CD4-positive, alpha-beta T cell (primary cell): ENCODE data around the gene MYO18A. TPM values are rescaled to one million over a fixed set of nuclear protein-coding genes. Genes with fewer than 3 reads are reported as not detected.

Source experiments
- ATAC-seq: fragments of 200-7000 bp; cut with Tn5 transposase; one replicate; pipeline ENCODE4 v1.10.0; 2022; ENCODE audit warnings: mild to moderate bottlenecking; ENCODE audit not compliant: poor library complexity
- CTCF ChIA-PET: fragments of 350-600 bp; sonication (Branson Sonifier 250); formaldehyde crosslinking; loops from one replicate; lab custom pipeline; 2021; ENCODE audit warnings: antibody characterized with exemption, inconsistent platforms; lab: Charles Lee
- POLR2A ChIA-PET: fragments of 350-600 bp; sonication (Branson Sonifier 250); formaldehyde crosslinking; loops from one replicate; lab custom pipeline; 2021; ENCODE audit warnings: antibody characterized with exemption, inconsistent platforms; lab: Charles Lee
- DNase-seq, 14 experiments: peaks; one replicate each; pipeline ENCODE4 v3.0.0-alpha.2; 2013 to 2020; ENCODE audit warnings: mixed read lengths in 2 of 14
- H3K27ac ChIP-seq, 2 donors: one replicate each; pipeline versions ENCODE4 v1.5.1 to v1.7.0; 2013; ENCODE audit warnings: low read length in 2 of 2, low read depth in 1 of 2, mild to moderate bottlenecking in 1 of 2
- H3K27me3 ChIP-seq, 2 experiments: 1 replicate in 1 of 2; 2 replicates in 1 of 2; pipeline versions ENCODE4 v1.6.1 to v1.7.0; 2013; ENCODE audit warnings: low read length in 2 of 2, control low read depth in 1 of 2, mild to moderate bottlenecking in 1 of 2, moderate library complexity in 1 of 2; ENCODE audit not compliant: insufficient read depth in 2 of 2, control insufficient read depth in 1 of 2
- H3K36me3 ChIP-seq: one replicate; pipeline ENCODE4 v1.6.1; 2013; ENCODE audit warnings: low read length, control low read depth; ENCODE audit not compliant: insufficient read depth
- H3K4me1 ChIP-seq: one replicate; pipeline ENCODE4 v1.6.1; 2013; ENCODE audit warnings: low read length, control low read depth; ENCODE audit not compliant: insufficient read depth
- H3K4me3 ChIP-seq: one replicate; pipeline ENCODE4 v1.5.1; 2013; ENCODE audit warnings: mild to moderate bottlenecking, low read length, moderate library complexity
- H3K9me3 ChIP-seq, 2 experiments: 1 replicate in 1 of 2; 2 replicates in 1 of 2; pipeline versions ENCODE4 v1.6.1 to v1.7.0; 2013; ENCODE audit warnings: low read length in 2 of 2, mild to moderate bottlenecking in 2 of 2, control low read depth in 1 of 2, moderate library complexity in 1 of 2; ENCODE audit not compliant: control insufficient read depth in 1 of 2, insufficient read depth in 1 of 2
- H3K27ac Mint-ChIP-seq: one replicate; pipeline ENCODE4 v1.8.0; 2020; ENCODE audit warnings: mixed read lengths
- H3K27me3 Mint-ChIP-seq: one replicate; pipeline ENCODE4 v1.8.0; 2021; ENCODE audit warnings: mixed read lengths
- H3K36me3 Mint-ChIP-seq: one replicate; pipeline ENCODE4 v1.8.0; 2021; ENCODE audit warnings: low read depth, mixed read lengths
- H3K4me1 Mint-ChIP-seq: one replicate; pipeline ENCODE4 v1.8.0; 2021; ENCODE audit warnings: low read depth, mixed read lengths
- H3K4me3 Mint-ChIP-seq: one replicate; pipeline ENCODE4 v1.8.0; 2020; ENCODE audit warnings: mild to moderate bottlenecking, mixed read lengths
- H3K9me3 Mint-ChIP-seq: one replicate; pipeline ENCODE4 v1.8.0; 2020; ENCODE audit warnings: mixed read lengths
- intact Hi-C, 2 experiments: fragments of 100-400 bp; cut with DNase I in 1 of 2; cut with micrococcal nuclease in 1 of 2; formaldehyde crosslinking; loops; one replicate each; pipeline versions ENCODE4 v1.15.1 to v1.9.0; 2023 to 2025; cut with DNase I, micrococcal nuclease
- total RNA-seq, 174 experiments: library from RNA in 2 of 174; stranded (reverse) in 2 of 174; gene quantifications; one replicate each; pipeline ENCODE4 v1.2.3 and lab custom pipeline; 2021 to 2026
- TF ChIP-seq, protein P1 (sequence below): fragments of 200-600 bp; IDR thresholded peaks from one replicate; pipeline ENCODE4 v1.8.0; 2022; ENCODE audit warnings: antibody characterized with exemption, mild to moderate bottlenecking

MYO18A gene
- total RNA-seq, 2 experiments from 2014 or later: 87.0 to 90.1 TPM

DNA sequence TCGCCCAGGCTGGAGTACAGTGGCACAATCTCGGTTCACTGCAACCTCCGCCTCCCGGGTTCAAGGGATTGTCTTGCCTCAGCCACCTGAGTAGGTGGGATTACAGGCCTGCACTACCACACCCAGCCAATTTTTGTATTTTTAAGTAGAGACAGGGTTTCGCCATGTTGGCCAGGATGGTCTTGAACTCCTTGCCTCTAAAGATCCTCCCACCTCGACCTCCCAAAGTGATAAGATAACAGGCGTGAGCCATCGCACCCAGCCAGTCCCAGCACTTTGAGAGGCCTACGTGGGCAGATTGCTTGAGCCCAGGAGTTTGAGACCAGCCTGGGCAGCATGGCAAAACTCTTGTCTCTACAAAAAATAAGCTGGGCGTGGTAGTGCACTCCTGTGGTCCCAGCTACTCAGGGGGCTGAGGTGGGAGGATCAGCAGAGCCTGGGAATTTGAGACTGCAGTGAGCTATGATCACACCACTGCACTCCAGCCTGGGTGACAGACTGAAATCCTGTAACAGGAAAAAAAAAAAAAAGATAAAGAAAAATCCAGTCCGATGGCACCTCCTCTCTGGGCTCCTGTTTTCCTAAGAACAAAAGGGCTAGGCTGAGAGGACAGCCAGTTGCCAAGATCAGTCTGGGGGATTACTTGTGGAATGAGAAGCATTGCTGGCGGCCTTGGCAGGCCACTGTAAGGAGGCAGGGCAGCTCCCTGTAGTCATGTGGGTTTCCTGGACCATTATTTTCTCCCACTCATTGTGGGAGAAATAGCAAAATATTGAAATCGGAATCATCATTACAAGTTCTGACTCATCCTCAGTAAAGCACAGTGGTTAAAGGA is 140.2 kb downstream of the MYO18A start:
- no peak overlapping the region for H3K4me3 Mint-ChIP-seq
- Histone ChIP-seq H3K27ac (no peak overlapping the region), H3K4me3 (no peak overlapping the region), H3K27me3 (peaks cover 0 to 13% of the 10 kb centered on the region in 2 experiments), H3K9me3 (peaks cover 0 to 4% of the 10 kb centered on the region in 2 experiments), H3K4me1 (peaks cover 8% of the 10 kb centered on the region), H3K36me3 (no peaks in the 10 kb centered on the region)
- H3K27ac Mint-ChIP-seq: no peak overlapping the region
- H3K27me3 Mint-ChIP-seq: peaks cover 13% of the 10 kb centered on the region
- DNase-seq (no peak), ATAC-seq (no peak)
- TF ChIP-seq, protein P1, sequence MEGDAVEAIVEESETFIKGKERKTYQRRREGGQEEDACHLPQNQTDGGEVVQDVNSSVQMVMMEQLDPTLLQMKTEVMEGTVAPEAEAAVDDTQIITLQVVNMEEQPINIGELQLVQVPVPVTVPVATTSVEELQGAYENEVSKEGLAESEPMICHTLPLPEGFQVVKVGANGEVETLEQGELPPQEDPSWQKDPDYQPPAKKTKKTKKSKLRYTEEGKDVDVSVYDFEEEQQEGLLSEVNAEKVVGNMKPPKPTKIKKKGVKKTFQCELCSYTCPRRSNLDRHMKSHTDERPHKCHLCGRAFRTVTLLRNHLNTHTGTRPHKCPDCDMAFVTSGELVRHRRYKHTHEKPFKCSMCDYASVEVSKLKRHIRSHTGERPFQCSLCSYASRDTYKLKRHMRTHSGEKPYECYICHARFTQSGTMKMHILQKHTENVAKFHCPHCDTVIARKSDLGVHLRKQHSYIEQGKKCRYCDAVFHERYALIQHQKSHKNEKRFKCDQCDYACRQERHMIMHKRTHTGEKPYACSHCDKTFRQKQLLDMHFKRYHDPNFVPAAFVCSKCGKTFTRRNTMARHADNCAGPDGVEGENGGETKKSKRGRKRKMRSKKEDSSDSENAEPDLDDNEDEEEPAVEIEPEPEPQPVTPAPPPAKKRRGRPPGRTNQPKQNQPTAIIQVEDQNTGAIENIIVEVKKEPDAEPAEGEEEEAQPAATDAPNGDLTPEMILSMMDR: no peak
- no peaks in the 10 kb centered on the region for H3K4me1 Mint-ChIP-seq
- intact Hi-C loops: no loop called here
- no peaks in the 10 kb centered on the region for H3K36me3 Mint-ChIP-seq
- no peaks in the 10 kb centered on the region for H3K9me3 Mint-ChIP-seq
- CTCF ChIA-PET: no interaction called here
- POLR2A ChIA-PET: no interaction called here

DNA sequence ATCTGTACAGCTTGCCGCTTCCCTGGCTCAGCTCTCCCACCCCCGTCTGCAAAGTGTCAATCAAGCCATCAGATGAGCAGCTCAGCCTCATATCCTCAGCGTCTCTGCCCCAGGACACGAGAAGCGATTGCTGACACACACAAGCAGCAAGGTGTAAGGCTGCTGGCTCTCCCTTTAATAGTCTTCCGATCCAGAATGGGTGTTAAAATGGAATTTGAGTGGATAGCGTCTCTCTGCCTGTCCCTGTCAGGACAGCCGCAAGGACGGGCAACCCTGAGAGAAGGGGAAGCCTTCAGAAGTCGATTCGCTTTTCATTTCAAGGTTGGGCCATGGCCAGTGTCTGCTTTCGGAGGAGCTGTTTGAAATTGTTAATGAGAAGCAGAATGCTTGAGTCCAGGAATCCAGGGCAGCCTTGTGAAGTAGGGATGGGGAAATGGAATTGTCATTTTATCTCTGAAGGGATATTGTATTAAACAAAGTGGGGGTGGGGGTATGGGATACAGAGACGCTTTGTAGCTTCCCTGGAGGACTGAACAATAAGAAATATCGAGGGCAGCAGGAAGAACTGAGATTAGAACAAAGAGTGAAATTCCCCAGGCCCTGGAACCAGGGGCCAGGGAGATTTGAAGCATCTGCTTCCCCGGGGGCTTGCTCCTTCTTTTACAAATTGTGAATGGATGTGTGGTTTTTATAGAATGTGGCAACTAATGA is 142.0 kb downstream of the MYO18A start:
- Mint-ChIP-seq H3K27me3 (peaks cover 21% of the 10 kb centered on the region), H3K27ac (no peak overlapping the region), H3K36me3 (no peaks in the 10 kb centered on the region), H3K9me3 (peaks cover 7% of the 10 kb centered on the region), H3K4me1 (no peaks in the 10 kb centered on the region), H3K4me3 (no peak overlapping the region)
- Histone ChIP-seq H3K27me3 (peaks cover 4 to 17% of the 10 kb centered on the region in 2 experiments), H3K27ac (no peak overlapping the region), H3K36me3 (no peaks in the 10 kb centered on the region), H3K4me3 (no peak overlapping the region), H3K9me3 (peaks cover 0 to 4% of the 10 kb centered on the region in 2 experiments), H3K4me1 (peaks cover 8% of the 10 kb centered on the region)
- ChIA-PET POLR2A (no interaction called here), CTCF (no interaction called here)
- intact Hi-C loops: no loop called here
- TF ChIP-seq, protein P1: no peak
- DNase-seq (no peak), ATAC-seq (no peak)

DNA sequence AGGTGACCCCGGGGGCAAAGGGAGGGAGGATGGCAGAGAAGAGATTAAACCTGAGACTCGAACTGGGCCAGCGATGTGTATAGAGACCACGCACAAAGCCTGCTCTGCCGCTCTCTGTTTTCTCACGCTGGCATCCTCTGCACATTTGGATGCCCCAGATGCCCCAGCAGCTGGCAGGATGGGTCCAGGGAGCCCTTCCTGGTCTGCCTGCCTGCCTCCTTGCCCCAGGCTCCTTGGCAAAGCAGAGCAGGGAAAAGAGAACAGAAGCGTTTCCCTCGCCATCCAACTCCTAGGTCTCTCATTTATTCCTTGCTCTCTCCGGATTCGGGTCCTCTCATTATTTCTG is 142.5 kb downstream of the MYO18A start:
- Histone ChIP-seq H3K27me3 (peaks cover 4 to 19% of the 10 kb centered on the region in 2 experiments), H3K27ac (no peak overlapping the region), H3K9me3 (no peaks in the 10 kb centered on the region), H3K36me3 (no peaks in the 10 kb centered on the region), H3K4me1 (peaks cover 5% of the 10 kb centered on the region), H3K4me3 (no peak overlapping the region)
- DNase-seq (no peak), ATAC-seq (no peak)
- TF ChIP-seq, protein P1: no peak
- POLR2A ChIA-PET: no interaction called here
- Mint-ChIP-seq H3K36me3 (no peaks in the 10 kb centered on the region), H3K27me3 (peaks cover 23% of the 10 kb centered on the region), H3K4me3 (no peak overlapping the region), H3K27ac (no peak overlapping the region), H3K9me3 (peaks cover 7% of the 10 kb centered on the region), H3K4me1 (no peaks in the 10 kb centered on the region)
- intact Hi-C loops: no loop called here
- CTCF ChIA-PET: no interaction called here
